Measurements from ENCODE around the gene OR52B6. TPM values are rescaled to one million over a fixed set of nuclear protein-coding genes. Genes with fewer than 3 reads are reported as not detected.
"Not testable (repeated sequence)": the region's sequence is repeated elsewhere in the genome, so short reads cannot be mapped to it uniquely, and the experiment has no call there.

OR52B6 gene
- total RNA-seq = not detected in 2 replicates

- DNase-seq (ENCODE audit: low read depth, low spot score) = no peak
Measured at GRCh38 chr11:5580577-5580976, at the start of gene OR52B6. Gene OR52B6 (plus strand): TSS chr11:5580877. CDS start chr11:5580877, 0 bp downstream.

- DNase-seq (ENCODE audit: low read depth, low spot score) = no peak
Measured at GRCh38 chr11:5531053-5531831, 49.4 kb upstream of the OR52B6 start.

GRCh38 chr11:5534046-5534445 lies 46.6 kb upstream of the OR52B6 start:
- DNase-seq (ENCODE audit: low read depth, low spot score) = no peak

GRCh38 chr11:5536482-5536881 lies 44.2 kb upstream of the OR52B6 start:
- DNase-seq (ENCODE audit: low read depth, low spot score) = no peak

- no peak for DNase-seq (ENCODE audit: low read depth, low spot score)
Measured at GRCh38 chr11:5541427-5541826, 39.2 kb upstream of the OR52B6 start.

- no peak for DNase-seq (ENCODE audit: low read depth, low spot score)
Measured at GRCh38 chr11:5546457-5546856, 34.2 kb upstream of the OR52B6 start.

- no peak for DNase-seq (ENCODE audit: low read depth, low spot score)
Measured at GRCh38 chr11:5547982-5548381, 32.7 kb upstream of the OR52B6 start.

- no peak for DNase-seq (ENCODE audit: low read depth, low spot score)
Measured at GRCh38 chr11:5548440-5548839, 32.2 kb upstream of the OR52B6 start, which contains the start of gene OR52H1. Gene OR52H1 (minus strand): TSS chr11:5548540. CDS start chr11:5545505, 3,035 bp downstream.

GRCh38 chr11:5550440-5551095 lies 30.1 kb upstream of the OR52B6 start:
- no peak for DNase-seq (ENCODE audit: low read depth, low spot score)

- no peak for DNase-seq (ENCODE audit: low read depth, low spot score)
Measured at GRCh38 chr11:5553343-5553742, 27.3 kb upstream of the OR52B6 start.

- DNase-seq (ENCODE audit: low read depth, low spot score) = no peak
Measured at GRCh38 chr11:5556596-5557188, 24.0 kb upstream of the OR52B6 start.

- no peak for DNase-seq (ENCODE audit: low read depth, low spot score)
Measured at GRCh38 chr11:5557751-5558150, 22.9 kb upstream of the OR52B6 start.

GRCh38 chr11:5564259-5565019 lies 16.2 kb upstream of the OR52B6 start:
- no peak for DNase-seq (ENCODE audit: low read depth, low spot score)

GRCh38 chr11:5574654-5575053 lies 6.0 kb upstream of the OR52B6 start:
- DNase-seq (ENCODE audit: low read depth, low spot score) = no peak

GRCh38 chr11:5575152-5575551 lies 5.5 kb upstream of the OR52B6 start:
- DNase-seq (ENCODE audit: low read depth, low spot score) = no peak

GRCh38 chr11:5577101-5577500 lies 3.6 kb upstream of the OR52B6 start:
- no peak for DNase-seq (ENCODE audit: low read depth, low spot score)

- no peak for DNase-seq (ENCODE audit: low read depth, low spot score)
Measured at GRCh38 chr11:5581014-5581413, 337 bp downstream of the OR52B6 start.

GRCh38 chr11:5584458-5584857 lies 3.8 kb downstream of the OR52B6 start:
- DNase-seq (ENCODE audit: low read depth, low spot score) = not testable (repeated sequence)

- DNase-seq (ENCODE audit: low read depth, low spot score) = not testable (repeated sequence)
Measured at GRCh38 chr11:5589906-5590305, 9.2 kb downstream of the OR52B6 start.

GRCh38 chr11:5591613-5592012 lies 10.9 kb downstream of the OR52B6 start:
- DNase-seq (ENCODE audit: low read depth, low spot score) = no peak

- no peak for DNase-seq (ENCODE audit: low read depth, low spot score)
Measured at GRCh38 chr11:5592615-5593014, 11.9 kb downstream of the OR52B6 start.

- no peak for DNase-seq (ENCODE audit: low read depth, low spot score)
Measured at GRCh38 chr11:5593146-5593545, 12.5 kb downstream of the OR52B6 start.

Measured in pulmonary artery endothelial cell (primary cell).